ENCODE measurements around the gene ASNSD1. TPM values are rescaled to one million over a fixed set of nuclear protein-coding genes. Genes with fewer than 3 reads are reported as not detected.

ASNSD1 gene
- total and polyA plus RNA-seq, 9 of the 15 experiments (the other 6 are each of a cell fraction or from before 2014, with no cell fraction given), result 23.9 to 56.4 (median 38.3) TPM

DNA sequence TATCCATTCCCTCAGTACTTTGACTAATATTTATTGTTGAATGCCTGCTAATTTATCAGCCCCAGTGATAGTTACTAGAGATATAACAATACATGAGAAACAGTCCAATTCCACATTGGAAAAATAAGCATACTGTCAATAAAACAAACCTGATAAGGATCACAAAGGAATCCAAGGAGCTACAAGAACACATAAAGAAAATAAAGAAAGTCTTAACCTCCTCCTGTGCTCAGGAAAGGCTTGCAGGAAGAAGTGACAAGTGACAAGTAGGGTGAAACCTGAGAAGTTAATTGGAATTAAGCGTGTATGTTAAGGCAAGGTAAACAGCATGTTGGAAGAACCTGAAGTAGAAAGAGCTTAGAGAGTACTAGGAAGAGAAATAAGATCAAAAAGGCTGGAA lies 20.3 kb upstream of the ASNSD1 start:
- no peak for DNase-seq (ENCODE audit: extremely low read depth in 1 of 4, low spot score in 3 of 4)
- Histone ChIP-seq H2AFZ (ENCODE audit: low read depth, low read length) (no peak overlapping the region), H4K20me1 (replicated peaks; ENCODE audit: control insufficient read depth, insufficient read depth, low read length) (no peaks in the 10 kb centered on the region), H3K9ac (ENCODE audit: insufficient read depth in 1 of 2, low read depth in 2 of 2, low read length in 2 of 2) (no peak overlapping the region), H3K4me2 (ENCODE audit: insufficient read depth, low read length) (no peak overlapping the region), H3K9me3 (replicated peaks; ENCODE audit: control insufficient read depth, insufficient read depth, low read depth, low read length) (no peaks in the 10 kb centered on the region), H3K27ac (ENCODE audit: extremely low read depth, low read depth, low read length) (no peak overlapping the region), H3K4me3 (no peak overlapping the region), H3K79me2 (ENCODE audit: control insufficient read depth, insufficient read depth, low read length) (no peaks in the 10 kb centered on the region), H3K36me3 (ENCODE audit: control insufficient read depth, insufficient read depth, low read length) (no peaks in the 10 kb centered on the region), H3K9me1 (ENCODE audit: control insufficient read depth, insufficient read depth, low read length) (no peaks in the 10 kb centered on the region), H3K4me1 (replicated peaks in 1 of 2; ENCODE audit: control insufficient read depth in 2 of 2, insufficient read depth in 2 of 2, low read length in 2 of 2) (no peaks in the 10 kb centered on the region; a peak in 1 of 5 replicates), H3K27me3 (ENCODE audit: control insufficient read depth in 2 of 2, insufficient read depth in 2 of 2, low read length in 2 of 2) (no peaks in the 10 kb centered on the region)
- WGBS (ENCODE audit: insufficient coverage, low coverage, missing lambda C conversion rate), result 17% methylated on average over 1 of the region's 1 CpG
- intact Hi-C loops (cut with micrococcal nuclease), result no loop called here
- in situ Hi-C loops (cut with MboI), result no loop called here
- no peak for ATAC-seq
- TF ChIP-seq NBN (IDR thresholded peaks at IDR 0.05; ENCODE audit: low read depth) (no peak), CBX1 (IDR thresholded peaks at IDR 0.05; ENCODE audit: low read depth) (no peak), CUX1 (CRISPR knock-in tag; IDR thresholded peaks at IDR 0.05) (no peak), TOE1 (IDR thresholded peaks at IDR 0.05; ENCODE audit: borderline replicate concordance) (no peak), TOE1 (CRISPR knock-in tag; IDR thresholded peaks at IDR 0.05; ENCODE audit: borderline replicate concordance, low read depth) (no peak), TAL1 (IDR thresholded peaks at IDR 0.05) (no peak), RAD51 (IDR thresholded peaks at IDR 0.05; ENCODE audit: borderline replicate concordance, low read depth) (no peak), BMI1 (IDR thresholded peaks at IDR 0.05; ENCODE audit: low read length) (no peak), CTBP1 (IDR thresholded peaks at IDR 0.05; ENCODE audit: borderline replicate concordance) (no peak), WHSC1 (IDR thresholded peaks at IDR 0.05; ENCODE audit: low read length) (no peak), NONO (IDR thresholded peaks at IDR 0.05; ENCODE audit: low read depth in 2 of 2, low read length in 1 of 2) (no peak), EP300 (IDR thresholded peaks at IDR 0.05; ENCODE audit: low read length) (no peak), CSDE1 (IDR thresholded peaks at IDR 0.05) (no peak), HCFC1 (IDR thresholded peaks at IDR 0.05; ENCODE audit: low read depth, low read length) (no peak), ZC3H4 (CRISPR knock-in tag; IDR thresholded peaks at IDR 0.05; ENCODE audit: borderline replicate concordance) (no peak), PRDM10 (IDR thresholded peaks at IDR 0.05; ENCODE audit: partially characterized antibody) (no peak), MED1 (CRISPR knock-in tag; IDR thresholded peaks at IDR 0.05; ENCODE audit: borderline replicate concordance) (no peak)
- no peak for FAIRE-seq
- CTCF ChIA-PET (ENCODE audit: low intra/inter-chr PET ratio), result no interaction called here
- POLR2A ChIA-PET, result interaction anchor here (0.6 kb wide), 1 partner anchor 666 kb away, joined by 3 read pairs; no protein-coding TSS in a partner anchor
- BruUV-seq (replicated peaks), result no TSS peak
